ENCODE data around the gene TLCD1. TPM values are rescaled to one million over a fixed set of nuclear protein-coding genes. Genes with fewer than 3 reads are reported as not detected.
A peak's percentile ranks its signal among the peaks of the same experiment; 100 is the strongest.

The TLCD1 gene
- total RNA-seq, 1 experiment from 2014 or later = 7.1 TPM

DNA sequence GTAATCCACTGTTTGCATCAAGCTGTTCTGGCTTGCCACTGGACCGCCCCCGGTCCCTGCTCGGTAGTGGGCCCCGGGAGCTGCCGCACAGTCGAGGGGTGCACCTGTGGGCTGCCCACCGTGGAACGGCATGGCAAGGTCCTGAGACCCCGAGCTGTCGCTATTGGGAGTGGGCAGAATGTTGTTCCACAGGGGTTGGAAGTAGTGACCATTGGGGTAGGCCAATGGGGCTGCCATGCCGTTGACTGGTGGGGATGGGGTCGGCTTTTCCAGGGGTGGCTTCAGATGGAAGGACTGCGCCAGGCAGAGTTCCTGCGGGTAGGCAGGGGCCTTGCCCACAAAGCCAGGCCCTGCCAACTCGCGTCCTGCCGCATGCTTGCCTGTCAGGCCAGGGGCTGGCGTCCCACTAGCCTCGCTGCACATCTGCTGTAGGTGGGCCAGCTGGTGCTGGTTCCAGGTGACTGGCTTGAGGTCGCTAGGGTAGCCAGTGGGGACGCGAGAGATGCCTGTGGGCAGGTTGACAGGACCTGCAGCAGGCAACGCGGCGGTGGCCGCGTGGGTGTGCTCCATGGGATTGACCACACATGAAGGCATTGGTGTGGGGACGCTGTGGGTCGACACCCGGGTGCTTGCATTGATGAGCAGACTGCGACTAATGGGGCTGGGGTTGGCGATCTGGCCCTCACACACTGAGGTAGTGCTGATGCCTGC, 32.5 kb upstream of the TLCD1 start:
- DNase-seq (no peak), ATAC-seq (no peak)
- ChIA-PET CTCF (no interaction called here), POLR2A (ENCODE audit: unreplicated experiment) (no interaction called here)
- Histone ChIP-seq H3K9me2 (replicated peaks; ENCODE audit: low read length) (no peaks in the 10 kb centered on the region), H3K4me2 (ENCODE audit: low read length) (no peak overlapping the region), H3K4me1 (ENCODE audit: insufficient read depth, low read length) (peaks cover 14% of the 10 kb centered on the region), H4K20me1 (ENCODE audit: low read length) (no peaks in the 10 kb centered on the region), H3F3A (ENCODE audit: low read length, unreplicated experiment) (no peaks in the 10 kb centered on the region), H3K79me2 (ENCODE audit: low read length) (peaks cover 5% of the 10 kb centered on the region; the same call in 1 of the 2 replicates), H3K27ac (ENCODE audit: low read length) (no peak overlapping the region), H3K4me3 (ENCODE audit: low read length) (no peak overlapping the region), H3K9me3 (ENCODE audit: low read length) (no peaks in the 10 kb centered on the region), H3K36me3 (ENCODE audit: low read depth, low read length) (peaks cover 10% of the 10 kb centered on the region), H3K9ac (ENCODE audit: low read length) (no peak overlapping the region), H2AFZ (ENCODE audit: low read length) (no peak overlapping the region), H3K27me3 (ENCODE audit: low read length) (no peaks in the 10 kb centered on the region)
- TF ChIP-seq EZH2 (IDR thresholded peaks at IDR 0.05; ENCODE audit: low read length, unreplicated experiment) = no peak
- TF ChIP-seq EZH2phosphoT487 (IDR thresholded peaks at IDR 0.05; ENCODE audit: borderline replicate concordance, low read length) = no peak
- TF ChIP-seq, protein P1, sequence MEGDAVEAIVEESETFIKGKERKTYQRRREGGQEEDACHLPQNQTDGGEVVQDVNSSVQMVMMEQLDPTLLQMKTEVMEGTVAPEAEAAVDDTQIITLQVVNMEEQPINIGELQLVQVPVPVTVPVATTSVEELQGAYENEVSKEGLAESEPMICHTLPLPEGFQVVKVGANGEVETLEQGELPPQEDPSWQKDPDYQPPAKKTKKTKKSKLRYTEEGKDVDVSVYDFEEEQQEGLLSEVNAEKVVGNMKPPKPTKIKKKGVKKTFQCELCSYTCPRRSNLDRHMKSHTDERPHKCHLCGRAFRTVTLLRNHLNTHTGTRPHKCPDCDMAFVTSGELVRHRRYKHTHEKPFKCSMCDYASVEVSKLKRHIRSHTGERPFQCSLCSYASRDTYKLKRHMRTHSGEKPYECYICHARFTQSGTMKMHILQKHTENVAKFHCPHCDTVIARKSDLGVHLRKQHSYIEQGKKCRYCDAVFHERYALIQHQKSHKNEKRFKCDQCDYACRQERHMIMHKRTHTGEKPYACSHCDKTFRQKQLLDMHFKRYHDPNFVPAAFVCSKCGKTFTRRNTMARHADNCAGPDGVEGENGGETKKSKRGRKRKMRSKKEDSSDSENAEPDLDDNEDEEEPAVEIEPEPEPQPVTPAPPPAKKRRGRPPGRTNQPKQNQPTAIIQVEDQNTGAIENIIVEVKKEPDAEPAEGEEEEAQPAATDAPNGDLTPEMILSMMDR (conservative IDR thresholded peaks at IDR 0.05; ENCODE audit: low read depth, low read length) = no peak
- no TSS peak for BruUV-seq (replicated peaks)
- intact Hi-C loops (cut with micrococcal nuclease) = no loop called here

DNA sequence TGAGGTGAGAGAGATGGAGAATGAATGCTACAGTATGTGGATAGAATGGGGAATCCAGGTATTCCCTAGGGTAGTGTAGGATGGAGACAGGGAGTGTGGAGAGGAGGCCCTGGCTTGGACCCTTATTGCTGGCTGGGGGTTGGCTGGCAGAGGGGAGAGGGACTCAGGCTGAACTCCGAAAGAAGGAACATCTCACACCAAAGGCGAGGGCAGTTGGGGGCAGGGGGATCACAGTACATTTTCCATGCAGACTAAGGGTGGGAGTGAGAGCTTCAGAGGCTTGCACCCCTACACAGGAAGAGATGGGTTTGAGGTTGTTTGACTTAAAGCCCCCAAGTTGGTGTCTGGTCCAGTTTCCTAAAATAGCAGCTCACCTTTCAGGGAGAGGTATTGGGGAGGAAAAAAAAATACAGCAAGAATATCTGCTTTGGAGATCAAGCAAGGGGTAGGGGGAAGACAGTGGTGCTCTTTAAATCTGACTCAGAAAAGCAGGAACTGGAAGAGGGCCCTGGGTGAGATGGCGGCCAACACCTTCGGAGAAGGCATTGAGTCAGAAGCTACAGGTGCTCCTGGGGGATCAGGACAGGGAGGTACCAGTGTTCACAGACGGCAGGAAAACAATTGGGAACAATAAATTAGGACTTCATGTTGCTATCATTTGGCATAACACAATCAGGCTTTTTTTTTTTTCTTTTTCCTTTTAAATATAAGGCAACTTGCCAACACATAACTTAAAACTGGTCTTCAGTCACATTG, 30.2 kb upstream of the TLCD1 start:
- Histone ChIP-seq H3K4me2 (ENCODE audit: low read length) (no peak overlapping the region), H3K4me1 (ENCODE audit: insufficient read depth, low read length) (peaks cover 8% of the 10 kb centered on the region), H3K9me2 (replicated peaks; ENCODE audit: low read length) (no peaks in the 10 kb centered on the region), H4K20me1 (ENCODE audit: low read length) (no peaks in the 10 kb centered on the region), H3K9me3 (ENCODE audit: low read length) (no peaks in the 10 kb centered on the region), H3K27ac (ENCODE audit: low read length) (no peak overlapping the region), H3K27me3 (ENCODE audit: low read length) (no peaks in the 10 kb centered on the region), H3K79me2 (ENCODE audit: low read length) (no peaks in the 10 kb centered on the region), H3F3A (ENCODE audit: low read length, unreplicated experiment) (no peaks in the 10 kb centered on the region), H3K36me3 (ENCODE audit: low read depth, low read length) (peaks cover 5% of the 10 kb centered on the region), H2AFZ (ENCODE audit: low read length) (no peak overlapping the region), H3K9ac (ENCODE audit: low read length) (no peak overlapping the region), H3K4me3 (ENCODE audit: low read length) (no peak overlapping the region)
- ChIA-PET CTCF (no interaction called here), POLR2A (ENCODE audit: unreplicated experiment) (no interaction called here)
- ATAC-seq = no peak
- DNase-seq = no peak
- BruUV-seq (replicated peaks) = TSS peak; percentile 12
- TF ChIP-seq, protein P1 (conservative IDR thresholded peaks at IDR 0.05; ENCODE audit: low read depth, low read length) = no peak
- no peak for TF ChIP-seq EZH2phosphoT487 (IDR thresholded peaks at IDR 0.05; ENCODE audit: borderline replicate concordance, low read length)
- TF ChIP-seq EZH2 (IDR thresholded peaks at IDR 0.05; ENCODE audit: low read length, unreplicated experiment) = no peak
- intact Hi-C loops (cut with micrococcal nuclease) = no loop called here

DNA sequence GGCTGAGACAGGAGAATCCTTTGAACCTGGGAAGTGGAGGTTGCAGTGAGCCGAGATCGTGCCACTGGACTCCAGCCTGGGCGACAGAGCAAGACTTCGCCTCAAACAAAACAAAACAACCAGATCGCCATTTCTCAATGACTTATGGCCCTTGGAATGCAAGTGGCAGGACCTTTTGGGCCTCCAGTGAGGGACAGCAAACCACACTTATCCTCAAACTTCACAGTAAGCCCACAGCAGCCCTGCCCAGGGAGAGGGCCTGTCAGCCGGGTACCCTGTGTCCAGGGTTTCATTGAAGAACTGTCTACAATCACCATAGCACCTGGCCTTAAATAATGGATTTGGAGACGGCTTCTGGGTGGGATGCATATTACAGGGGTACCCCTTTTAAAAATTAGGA, 29.5 kb upstream of the TLCD1 start:
- Histone ChIP-seq H2AFZ (ENCODE audit: low read length) (no peak overlapping the region), H3K9me3 (ENCODE audit: low read length) (no peaks in the 10 kb centered on the region), H3K27me3 (ENCODE audit: low read length) (no peaks in the 10 kb centered on the region), H3K4me3 (ENCODE audit: low read length) (no peak overlapping the region), H3K4me2 (ENCODE audit: low read length) (no peak overlapping the region), H3F3A (ENCODE audit: low read length, unreplicated experiment) (no peaks in the 10 kb centered on the region), H3K79me2 (ENCODE audit: low read length) (peaks cover 4% of the 10 kb centered on the region; the same call in 1 of the 2 replicates), H3K9me2 (replicated peaks; ENCODE audit: low read length) (no peaks in the 10 kb centered on the region), H3K9ac (ENCODE audit: low read length) (no peak overlapping the region), H3K27ac (ENCODE audit: low read length) (no peak overlapping the region), H4K20me1 (ENCODE audit: low read length) (peaks cover 3% of the 10 kb centered on the region; the same call in 1 of the 2 replicates), H3K4me1 (ENCODE audit: insufficient read depth, low read length) (0 out of 2 replicates have a peak, but pooled peaks cover under 1% of the 10 kb centered on the region), H3K36me3 (ENCODE audit: low read depth, low read length) (peaks cover 10% of the 10 kb centered on the region)
- no peak for DNase-seq
- ATAC-seq = no peak
- CTCF ChIA-PET = no interaction called here
- no TSS peak for BruUV-seq (replicated peaks)
- intact Hi-C loops (cut with micrococcal nuclease) = no loop called here
- TF ChIP-seq EZH2 (IDR thresholded peaks at IDR 0.05; ENCODE audit: low read length, unreplicated experiment) (no peak), EZH2phosphoT487 (IDR thresholded peaks at IDR 0.05; ENCODE audit: borderline replicate concordance, low read length) (no peak)
- TF ChIP-seq, protein P1 (conservative IDR thresholded peaks at IDR 0.05; ENCODE audit: low read depth, low read length) = no peak
- POLR2A ChIA-PET (ENCODE audit: unreplicated experiment) = no interaction called here

Measured in PC-3 (cell line).